Epithelial cell of prostate (primary cell): Measurements from ENCODE around the gene PRAF2.

Experiments used
- DNase-seq: peaks from one replicate; pipeline ENCODE4 v3.0.0-alpha.2; 2011; ENCODE audit warnings: low read depth, low spot score
- H3K27ac ChIP-seq: fragments of 450-650 bp; 2 replicates; pipeline ENCODE4 v1.5.1; 2017; ENCODE audit warnings: mild to moderate bottlenecking

PRAF2 gene

GRCh38 chrX:49073601-49074575, at the start of gene PRAF2:
TSS of gene PRAF2 (minus strand) at chrX:49074002. CDS start at chrX:49073987, 15 bp downstream.
- DNase-seq, result peak; percentile 52
- peak within 1 kb of the TSS; percentile 9 for H3K27ac ChIP-seq

GRCh38 chrX:49122499-49122898, 48.7 kb upstream of the PRAF2 start:
- H3K27ac ChIP-seq, result no peak overlapping the region
- no peak for DNase-seq

GRCh38 chrX:49120091-49120490, 46.3 kb upstream of the PRAF2 start:
- no peak for DNase-seq

GRCh38 chrX:49117581-49117980, 43.8 kb upstream of the PRAF2 start:
- DNase-seq, result no peak
- H3K27ac ChIP-seq, result no peak overlapping the region

More at GRCh38 chrX:49120091-49120490, 46.3 kb upstream of the PRAF2 start:
- H3K27ac ChIP-seq, result no peak overlapping the region

- no peak for DNase-seq
- H3K27ac ChIP-seq, result no peak overlapping the region
Measured at GRCh38 chrX:49116716-49117115, 42.9 kb upstream of the PRAF2 start.

- no peak overlapping the region for H3K27ac ChIP-seq
- DNase-seq, result no peak
Measured at GRCh38 chrX:49116076-49116475, 42.3 kb upstream of the PRAF2 start.

GRCh38 chrX:49111791-49112190, 38.0 kb upstream of the PRAF2 start:
- DNase-seq, result no peak
- H3K27ac ChIP-seq, result no peak overlapping the region

GRCh38 chrX:49110417-49110816, 36.6 kb upstream of the PRAF2 start:
- DNase-seq, result no peak

GRCh38 chrX:49108641-49109040, 34.8 kb upstream of the PRAF2 start:
- DNase-seq, result no peak
- no peak overlapping the region for H3K27ac ChIP-seq

More at GRCh38 chrX:49110417-49110816, 36.6 kb upstream of the PRAF2 start:
- H3K27ac ChIP-seq, result no peak overlapping the region

GRCh38 chrX:49106930-49107329, 33.1 kb upstream of the PRAF2 start:
- no peak overlapping the region for H3K27ac ChIP-seq

GRCh38 chrX:49106296-49106695, 32.5 kb upstream of the PRAF2 start:
- no peak for DNase-seq

More at GRCh38 chrX:49106930-49107329, 33.1 kb upstream of the PRAF2 start:
- DNase-seq, result peak; percentile 0

GRCh38 chrX:49103637-49104036, 29.8 kb upstream of the PRAF2 start:
- H3K27ac ChIP-seq, result no peak overlapping the region
- DNase-seq, result no peak

More at GRCh38 chrX:49106296-49106695, 32.5 kb upstream of the PRAF2 start:
- H3K27ac ChIP-seq, result no peak overlapping the region

- no peak for DNase-seq
- H3K27ac ChIP-seq, result no peak overlapping the region
Measured at GRCh38 chrX:49102190-49102589, 28.4 kb upstream of the PRAF2 start.

GRCh38 chrX:49101629-49101984, 27.8 kb upstream of the PRAF2 start:
- no peak overlapping the region for H3K27ac ChIP-seq
- no peak for DNase-seq

- peak overlapping the region; percentile 28 for H3K27ac ChIP-seq
- peak; percentile 67 for DNase-seq
Measured at GRCh38 chrX:49100704-49101628, 27.2 kb upstream of the PRAF2 start.

- no peak for DNase-seq
- H3K27ac ChIP-seq, result no peak overlapping the region
Measured at GRCh38 chrX:49096419-49096818, 22.6 kb upstream of the PRAF2 start.

- H3K27ac ChIP-seq, result no peak overlapping the region
- no peak for DNase-seq
Measured at GRCh38 chrX:49089553-49089952, 15.8 kb upstream of the PRAF2 start.

GRCh38 chrX:49082271-49082871, 8.6 kb upstream of the PRAF2 start:
- no peak for DNase-seq
- no peak overlapping the region for H3K27ac ChIP-seq

- DNase-seq, result no peak
- peak within 1 kb of the TSS; percentile 78 for H3K27ac ChIP-seq
Measured at GRCh38 chrX:49079489-49080428, 6.0 kb upstream of the PRAF2 start, which contains the start of gene WDR45. TSS of gene WDR45 (minus strand) at chrX:49079887. CDS start at chrX:49078095, 1,792 bp downstream.
